Urinary bladder (tissue), 4 donors: ENCODE measurements around the gene ADH1A. TPM values are rescaled to one million over a fixed set of nuclear protein-coding genes. Genes with fewer than 3 reads are reported as not detected.
"Not testable (repeated sequence)": the region's sequence is repeated elsewhere in the genome, so short reads cannot be mapped to it uniquely, and the experiment has no call there.

ENCODE experiments used
- DNase-seq: peaks from one replicate; pipeline ENCODE4 v3.0.0-alpha.2; 2015; ENCODE audit errors: extremely low spot score
- H3K27ac ChIP-seq: one replicate; pipeline ENCODE4 v1.5.1; 2013; ENCODE audit warnings: low read depth, mild to moderate bottlenecking, moderate library complexity
- H3K36me3 ChIP-seq: one replicate; pipeline ENCODE4 v1.6.1; 2013; ENCODE audit warnings: mild to moderate bottlenecking, moderate library complexity; ENCODE audit not compliant: insufficient read depth
- H3K4me1 ChIP-seq: one replicate; pipeline ENCODE4 v1.6.1; 2013; ENCODE audit warnings: mild to moderate bottlenecking, moderate library complexity; ENCODE audit not compliant: insufficient read depth
- H3K4me3 ChIP-seq: one replicate; pipeline ENCODE4 v1.5.1; 2013; ENCODE audit warnings: low read depth, low read length
- WGBS: extraction: QIAGEN DNeasy Blood & Tissue Kit; methylation state at CpG from one replicate; pipeline ENCODE4 v1.1.7; 2013; 5-methylcytosine and 5-hydroxymethylcytosine counted together
- polyA plus RNA-seq: library from polyadenylated mRNA; stranded (reverse); fragments of 200-250 nt; gene quantifications from one replicate; pipeline ENCODE4 v1.2.3, GENCODE V29; 2013
- total RNA-seq: library from RNA; depleted of rRNA; stranded (reverse); fragments of >200 nt; gene quantifications from one replicate; pipeline ENCODE4 v1.2.3, GENCODE V29; 2014
- donor health status: healthy with polysubstance abuse.
- donor health status: healthy.

The ADH1A gene
- total RNA-seq (not detected), polyA plus RNA-seq (0.08 TPM)

- 64% methylated on average over 3 of the region's 3 CpGs for WGBS
- no peak within 1 kb of the TSS for H3K27ac ChIP-seq
- H3K4me1 ChIP-seq: no peaks in the 10 kb centered on the region
- H3K36me3 ChIP-seq: no peaks in the 10 kb centered on the region
- no peak for DNase-seq
- H3K4me3 ChIP-seq: no peak within 1 kb of the TSS
Observed at GRCh38 chr4:99290848-99291786, at the start of gene ADH1A. Gene ADH1A (minus strand): TSS chr4:99290985. CDS start chr4:99290914, 71 bp downstream.

GRCh38 chr4:99339172-99339571, 48.4 kb upstream of the ADH1A start:
- Histone ChIP-seq H3K4me1 (no peaks in the 10 kb centered on the region), H3K4me3 (no peak overlapping the region), H3K27ac (no peak overlapping the region), H3K36me3 (no peaks in the 10 kb centered on the region)
- WGBS: 93% methylated on average over 3 of the region's 3 CpGs
- DNase-seq: no peak

GRCh38 chr4:99336553-99336952, 45.8 kb upstream of the ADH1A start:
- 56% methylated on average over 4 of the region's 4 CpGs for WGBS
- no peak overlapping the region for H3K4me3 ChIP-seq
- no peaks in the 10 kb centered on the region for H3K36me3 ChIP-seq
- no peaks in the 10 kb centered on the region for H3K4me1 ChIP-seq
- no peak for DNase-seq
- H3K27ac ChIP-seq: peak overlapping the region; percentile 10

- H3K4me3 ChIP-seq: no peak overlapping the region
- WGBS: 83% methylated on average over 1 of the region's 1 CpG
Observed at GRCh38 chr4:99334880-99335279, 44.1 kb upstream of the ADH1A start.

DNA sequence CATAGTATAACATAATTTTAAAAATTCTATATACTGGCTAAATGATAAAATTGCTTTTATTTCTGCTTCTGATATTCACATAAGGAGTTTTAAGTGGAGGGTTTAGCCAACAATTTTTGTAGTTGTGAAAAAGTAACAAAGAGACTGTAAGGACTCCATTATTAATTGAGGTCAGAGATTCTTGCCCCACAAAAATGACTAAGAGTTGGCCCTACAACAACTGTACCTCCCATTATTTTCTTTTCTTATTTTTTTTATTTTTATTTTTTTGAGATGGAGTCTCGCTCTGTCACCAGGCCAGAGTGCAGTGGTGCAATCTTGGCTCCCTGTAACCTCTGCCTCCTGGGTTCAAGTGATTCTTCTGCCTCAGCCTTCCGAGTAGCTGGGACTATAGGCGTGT, 39.9 kb upstream of the ADH1A start:
- 96% methylated on average over 3 of the region's 3 CpGs for WGBS
- no peak for DNase-seq
- H3K27ac ChIP-seq: no peak overlapping the region
- no peaks in the 10 kb centered on the region for H3K4me1 ChIP-seq
- no peak overlapping the region for H3K4me3 ChIP-seq
- peaks cover 1% of the 10 kb centered on the region for H3K36me3 ChIP-seq

More at GRCh38 chr4:99334880-99335279, 44.1 kb upstream of the ADH1A start:
- DNase-seq: no peak
- no peak overlapping the region for H3K27ac ChIP-seq
- H3K4me1 ChIP-seq: no peaks in the 10 kb centered on the region
- H3K36me3 ChIP-seq: no peaks in the 10 kb centered on the region

- DNase-seq: no peak
- H3K27ac ChIP-seq: no peak overlapping the region
Observed at GRCh38 chr4:99329876-99330275, 39.1 kb upstream of the ADH1A start.

GRCh38 chr4:99324979-99325378, 34.2 kb upstream of the ADH1A start:
- DNase-seq: peak; percentile 55
- no peak overlapping the region for H3K27ac ChIP-seq
- H3K4me1 ChIP-seq: no peaks in the 10 kb centered on the region
- H3K4me3 ChIP-seq: no peak overlapping the region
- peaks cover 1% of the 10 kb centered on the region for H3K36me3 ChIP-seq
- 20% methylated on average over 3 of the region's 3 CpGs for WGBS

More at GRCh38 chr4:99329876-99330275, 39.1 kb upstream of the ADH1A start:
- 75% methylated on average over 2 of the region's 2 CpGs for WGBS
- Histone ChIP-seq H3K4me1 (no peaks in the 10 kb centered on the region), H3K4me3 (no peak overlapping the region), H3K36me3 (peaks cover 1% of the 10 kb centered on the region)

- no peak for DNase-seq
- Histone ChIP-seq H3K36me3 (peaks cover 1% of the 10 kb centered on the region), H3K27ac (peak overlapping the region; percentile 75), H3K4me3 (no peak overlapping the region), H3K4me1 (no peaks in the 10 kb centered on the region)
- 43% methylated on average over 1 of the region's 1 CpG for WGBS
Observed at GRCh38 chr4:99324361-99324760, 33.6 kb upstream of the ADH1A start.

GRCh38 chr4:99323756-99324155, 33.0 kb upstream of the ADH1A start:
- Histone ChIP-seq H3K4me3 (no peak overlapping the region), H3K27ac (peak overlapping the region; percentile 75), H3K4me1 (no peaks in the 10 kb centered on the region), H3K36me3 (peaks cover 4% of the 10 kb centered on the region)
- WGBS: 95% methylated on average over 1 of the region's 1 CpG
- no peak for DNase-seq

DNA sequence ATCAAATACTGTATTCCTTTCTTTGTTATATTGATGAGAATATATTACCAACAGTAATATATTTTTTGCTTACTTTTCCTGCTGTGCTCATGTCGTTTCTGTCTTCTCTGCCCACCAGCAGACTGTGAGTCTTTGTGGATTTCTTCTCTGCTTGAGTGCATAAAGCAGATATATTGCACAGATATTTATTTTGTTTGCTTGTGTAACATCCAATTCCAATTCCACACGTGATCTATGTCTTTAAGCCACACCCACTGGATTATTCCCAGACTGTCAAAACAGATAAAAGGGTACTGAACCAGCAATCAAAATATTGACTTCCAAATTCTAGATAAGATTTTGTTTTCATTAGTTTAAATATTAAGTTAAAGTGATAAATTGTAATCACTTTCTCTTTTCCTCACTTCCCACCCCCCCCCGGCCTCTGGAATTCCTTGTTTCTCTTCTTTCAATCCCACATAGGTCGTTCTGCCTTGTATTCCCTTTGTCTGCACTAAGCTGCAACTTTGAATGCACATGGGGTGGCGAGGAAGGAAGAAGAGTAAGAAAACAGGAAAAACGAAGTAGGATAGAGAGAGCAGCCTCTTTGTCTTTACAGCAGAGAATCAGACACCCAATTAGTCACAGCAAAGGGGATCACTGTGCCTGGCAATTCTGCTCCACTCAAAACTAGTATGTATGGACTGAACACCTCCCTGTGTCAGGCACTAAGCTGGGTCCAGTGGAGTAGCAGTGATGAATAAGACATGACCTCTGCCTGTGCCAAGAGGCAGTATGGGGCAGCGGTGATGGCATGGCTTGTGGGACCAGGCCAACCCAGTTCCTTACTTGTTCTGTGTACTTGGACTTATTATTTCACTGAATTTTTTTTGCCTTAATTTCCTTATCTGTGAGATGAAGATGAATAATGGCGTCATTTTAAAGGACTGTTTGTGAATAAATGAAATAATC, 30.7 kb upstream of the ADH1A start, which contains the start of gene ADH1B:
Gene ADH1B, minus strand, starts transcription at position 161 of the 951 bp plus-strand sequence. Its CDS starts 70 bp downstream, at position 91.
- peaks cover 4% of the 10 kb centered on the region for H3K36me3 ChIP-seq
- no peak within 1 kb of the TSS for H3K27ac ChIP-seq
- peak within 1 kb of the TSS; percentile 25 for H3K4me3 ChIP-seq
- WGBS: 52% methylated on average over 8 of the region's 8 CpGs
- no peaks in the 10 kb centered on the region for H3K4me1 ChIP-seq
- DNase-seq: no peak

GRCh38 chr4:99317811-99318210, 27.0 kb upstream of the ADH1A start:
- H3K4me3 ChIP-seq, H3K4me1 ChIP-seq, DNase-seq, H3K27ac ChIP-seq, H3K36me3 ChIP-seq: not testable (repeated sequence)
- WGBS: 90% methylated on average over 8 of the region's 8 CpGs

- Histone ChIP-seq H3K4me1 (no peaks in the 10 kb centered on the region), H3K4me3 (no peak overlapping the region), H3K27ac (no peak overlapping the region), H3K36me3 (peaks cover 2% of the 10 kb centered on the region)
- 87% methylated on average over 3 of the region's 3 CpGs for WGBS
- no peak for DNase-seq
Observed at GRCh38 chr4:99317354-99317753, 26.6 kb upstream of the ADH1A start.

DNA sequence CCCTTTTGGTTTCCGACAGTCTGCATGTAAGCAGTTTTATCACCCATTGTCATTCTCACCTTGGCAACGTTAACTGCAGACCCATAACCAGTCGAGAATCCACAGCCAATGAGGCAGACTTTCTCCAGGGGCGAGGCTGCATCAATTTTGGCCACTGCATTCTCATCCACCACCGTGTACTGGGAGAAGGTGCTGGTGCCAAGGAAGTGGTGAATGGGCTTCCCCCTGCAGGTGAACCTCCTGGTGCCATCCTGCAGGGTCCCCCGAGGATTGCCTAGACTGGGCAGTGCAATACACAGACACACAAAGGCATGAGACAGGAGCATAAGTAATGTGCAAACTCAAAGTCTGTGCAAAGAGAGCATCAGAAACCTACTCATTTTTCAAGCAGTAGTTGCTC, 25.1 kb upstream of the ADH1A start:
- Histone ChIP-seq H3K27ac (no peak overlapping the region), H3K4me1 (no peaks in the 10 kb centered on the region), H3K4me3 (no peak overlapping the region), H3K36me3 (peaks cover 2% of the 10 kb centered on the region)
- DNase-seq: no peak
- WGBS: 81% methylated on average over 6 of the region's 6 CpGs
